Measurements from ENCODE around the gene FAM241A.
"Not testable (repeated sequence)": the region's sequence is repeated elsewhere in the genome, so short reads cannot be mapped to it uniquely, and the experiment has no call there.

FAM241A gene

GRCh38 chr4:112173593-112174558 lies 28.6 kb downstream of the FAM241A start:
- no peak for TF ChIP-seq POLR2A (IDR thresholded peaks at IDR 0.05; ENCODE audit: low read length)
- no peak for TF ChIP-seq GATA1 (IDR thresholded peaks at IDR 0.05; ENCODE audit: low read depth, low read length)
- no peak for DNase-seq

DNA sequence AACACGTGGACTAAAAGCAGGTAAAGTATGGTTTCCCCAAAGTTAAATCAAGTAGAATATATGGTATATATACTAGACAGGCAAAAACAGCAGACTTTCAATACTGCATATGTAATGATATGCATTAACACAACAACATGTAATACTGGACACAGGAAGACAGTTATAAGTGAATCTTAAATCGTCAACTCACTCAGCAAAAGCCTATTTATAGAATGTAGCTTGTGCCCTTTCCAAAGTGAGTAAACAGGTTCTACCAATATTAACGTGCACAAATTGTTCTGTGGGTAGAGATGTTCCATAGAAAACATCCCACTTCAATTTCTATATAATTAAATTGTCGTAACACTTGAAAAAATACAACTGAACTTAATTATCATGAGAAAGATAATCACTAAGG lies 30.6 kb downstream of the FAM241A start:
- no peak for DNase-seq
- TF ChIP-seq POLR2A (IDR thresholded peaks at IDR 0.05; ENCODE audit: low read length), result no peak
- TF ChIP-seq GATA1 (IDR thresholded peaks at IDR 0.05; ENCODE audit: low read depth, low read length), result no peak

DNA sequence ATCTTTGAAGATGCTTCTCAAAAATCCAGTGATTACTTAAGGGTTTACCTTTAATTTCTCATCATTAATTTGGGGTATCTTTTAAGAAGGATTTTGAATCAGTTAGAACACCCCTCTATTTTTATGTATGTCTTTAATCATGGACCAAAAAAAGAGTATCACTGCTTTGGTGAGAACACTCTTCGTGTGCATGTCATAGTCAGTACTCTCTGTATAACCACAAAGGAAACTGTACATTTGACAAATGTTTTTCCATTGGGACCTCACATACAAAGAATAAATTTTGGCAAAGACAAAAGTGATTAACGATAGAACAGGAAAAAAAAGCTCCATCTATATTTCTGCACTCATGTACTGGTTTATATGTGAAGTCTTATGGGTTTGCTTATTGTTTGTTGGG lies 31.3 kb downstream of the FAM241A start:
- no peak for TF ChIP-seq GATA1 (IDR thresholded peaks at IDR 0.05; ENCODE audit: low read depth, low read length)
- TF ChIP-seq POLR2A (IDR thresholded peaks at IDR 0.05; ENCODE audit: low read length), result no peak
- no peak for DNase-seq

GRCh38 chr4:112178741-112179140 lies 33.5 kb downstream of the FAM241A start:
- not testable (repeated sequence) for DNase-seq

- DNase-seq, result no peak
- no peak for TF ChIP-seq GATA1 (IDR thresholded peaks at IDR 0.05; ENCODE audit: low read depth, low read length)
- TF ChIP-seq POLR2A (IDR thresholded peaks at IDR 0.05; ENCODE audit: low read length), result no peak
These were observed 36.2 kb downstream of the FAM241A start for GRCh38 chr4:112181358-112182000.

DNA sequence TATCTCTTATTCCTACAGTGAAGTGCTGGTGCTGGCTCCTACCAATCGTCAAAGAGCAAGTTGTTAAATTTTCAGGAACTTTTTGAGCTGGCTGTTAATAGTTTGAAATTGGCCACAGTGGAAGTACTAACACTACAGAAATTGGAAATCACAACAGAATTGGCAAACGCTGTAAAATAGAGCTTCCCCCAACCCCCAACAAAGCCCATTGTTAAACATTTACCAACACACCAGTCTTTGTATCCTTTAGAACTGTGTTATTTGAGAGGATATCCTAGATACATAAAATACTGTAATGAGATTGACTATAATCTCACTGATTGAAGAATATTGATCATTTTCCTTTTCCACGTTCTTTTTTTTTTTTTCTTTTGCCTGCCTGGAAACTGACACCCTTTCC lies 37.4 kb downstream of the FAM241A start:
- TF ChIP-seq GATA1 (IDR thresholded peaks at IDR 0.05; ENCODE audit: low read depth, low read length), result no peak
- TF ChIP-seq POLR2A (IDR thresholded peaks at IDR 0.05; ENCODE audit: low read length), result no peak
- no peak for DNase-seq

DNA sequence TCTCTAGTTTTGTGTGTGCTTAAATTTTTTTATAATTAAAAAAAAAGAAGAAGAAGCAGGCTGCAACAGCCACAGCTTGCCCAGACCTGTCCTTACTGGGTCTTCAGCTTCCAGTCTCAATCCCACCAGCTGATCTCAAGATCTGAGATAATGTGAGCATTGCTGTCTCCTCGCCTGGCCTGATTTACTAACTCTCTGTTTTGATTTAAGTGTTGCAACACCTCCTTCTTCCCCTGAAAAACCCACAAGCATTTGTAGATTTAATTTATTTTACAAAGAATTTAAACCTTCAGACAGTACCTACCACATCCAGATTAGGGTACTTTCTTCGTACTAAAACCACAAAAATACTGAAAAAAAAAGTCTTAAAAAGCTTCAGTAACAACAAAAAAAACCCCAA lies 38.0 kb downstream of the FAM241A start:
- no peak for TF ChIP-seq POLR2A (IDR thresholded peaks at IDR 0.05; ENCODE audit: low read length)
- TF ChIP-seq GATA1 (IDR thresholded peaks at IDR 0.05; ENCODE audit: low read depth, low read length), result no peak
- no peak for DNase-seq

GRCh38 chr4:112184438-112184837 lies 39.2 kb downstream of the FAM241A start:
- TF ChIP-seq POLR2A (IDR thresholded peaks at IDR 0.05; ENCODE audit: low read length) (no peak), GATA1 (IDR thresholded peaks at IDR 0.05; ENCODE audit: low read depth, low read length) (no peak)
- DNase-seq, result no peak

DNA sequence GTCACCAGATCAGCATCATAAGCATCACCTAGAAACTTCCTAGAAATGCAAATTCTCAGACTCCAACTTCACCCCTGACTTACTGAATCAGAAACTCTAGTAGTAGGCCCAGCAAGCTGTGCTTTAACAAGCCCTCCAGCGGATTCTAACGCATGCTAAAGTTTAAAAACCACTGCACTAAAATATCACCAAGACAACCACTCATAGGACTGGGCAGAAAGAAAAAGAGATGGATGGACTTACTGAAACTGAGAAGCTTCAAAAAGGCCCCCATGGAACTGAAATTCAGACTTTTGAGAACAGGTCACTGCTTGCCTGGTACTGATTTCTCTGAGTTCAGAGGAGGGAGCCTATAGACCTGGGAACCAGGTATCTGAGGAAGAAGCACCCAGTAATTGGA lies 40.1 kb downstream of the FAM241A start:
- TF ChIP-seq GATA1 (IDR thresholded peaks at IDR 0.05; ENCODE audit: low read depth, low read length) (no peak), POLR2A (IDR thresholded peaks at IDR 0.05; ENCODE audit: low read length) (no peak)
- DNase-seq, result no peak

- DNase-seq, result no peak
- TF ChIP-seq GATA1 (IDR thresholded peaks at IDR 0.05; ENCODE audit: low read depth, low read length), result no peak
- no peak for TF ChIP-seq POLR2A (IDR thresholded peaks at IDR 0.05; ENCODE audit: low read length)
These were observed 40.8 kb downstream of the FAM241A start for GRCh38 chr4:112185740-112186670.

DNA sequence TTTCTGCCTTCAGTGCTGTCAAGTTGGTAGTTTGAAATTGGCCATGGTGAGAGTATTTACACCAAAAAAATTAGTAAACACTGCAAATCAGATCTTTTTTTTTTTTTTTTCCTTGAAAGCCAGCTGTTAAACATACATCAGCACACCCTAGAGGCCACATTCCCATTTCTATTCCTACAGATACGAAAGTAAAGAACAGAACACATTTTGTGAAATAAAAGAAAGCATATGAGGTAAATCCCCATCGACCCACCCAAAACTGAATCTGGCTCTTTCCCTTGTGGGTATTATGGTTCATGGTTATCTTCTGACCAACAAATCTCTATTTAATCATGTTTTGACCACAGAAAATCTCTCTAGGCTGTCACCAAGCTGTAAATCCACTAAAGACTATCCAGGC lies 44.5 kb downstream of the FAM241A start:
- DNase-seq, result peak; percentile 4 to 19
- TF ChIP-seq GATA1 (IDR thresholded peaks at IDR 0.05; ENCODE audit: low read depth, low read length), result no peak
- TF ChIP-seq POLR2A (IDR thresholded peaks at IDR 0.05; ENCODE audit: low read length), result no peak

- TF ChIP-seq POLR2A (IDR thresholded peaks at IDR 0.05; ENCODE audit: low read length), result no peak
- no peak for DNase-seq
These were observed 45.4 kb downstream of the FAM241A start for GRCh38 chr4:112190684-112191083.

DNA sequence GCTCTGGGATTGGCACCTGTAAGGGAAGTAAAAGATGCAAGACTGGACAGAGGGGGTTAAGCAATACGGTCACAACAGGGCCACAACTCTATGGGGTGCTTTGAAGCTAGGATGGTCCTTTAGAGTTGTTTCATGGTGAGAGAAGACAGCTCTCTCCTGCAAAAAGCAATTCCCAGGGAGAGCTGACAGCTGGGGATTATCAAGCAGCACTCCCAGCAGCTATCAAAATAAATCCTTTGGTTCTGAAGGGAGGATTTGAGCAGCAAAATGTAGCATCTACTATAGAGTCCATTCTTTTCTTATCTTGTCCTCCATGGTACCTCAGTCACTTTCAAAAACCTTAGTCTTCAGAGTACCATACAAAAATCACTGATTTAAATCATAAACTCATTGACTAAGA lies 51.2 kb downstream of the FAM241A start:
- DNase-seq, result no peak

GRCh38 chr4:112199041-112199440 lies 53.8 kb downstream of the FAM241A start:
- DNase-seq, result no peak
- TF ChIP-seq GATA1 (IDR thresholded peaks at IDR 0.05; ENCODE audit: low read depth, low read length) (no peak), POLR2A (IDR thresholded peaks at IDR 0.05; ENCODE audit: low read length) (no peak)

More for the DNA sequence above, 51.2 kb downstream of the FAM241A start:
- TF ChIP-seq POLR2A (IDR thresholded peaks at IDR 0.05; ENCODE audit: low read length) (no peak), GATA1 (IDR thresholded peaks at IDR 0.05; ENCODE audit: low read depth, low read length) (no peak)
